Measurements from ENCODE around the gene SPARC.

SPARC gene

DNA sequence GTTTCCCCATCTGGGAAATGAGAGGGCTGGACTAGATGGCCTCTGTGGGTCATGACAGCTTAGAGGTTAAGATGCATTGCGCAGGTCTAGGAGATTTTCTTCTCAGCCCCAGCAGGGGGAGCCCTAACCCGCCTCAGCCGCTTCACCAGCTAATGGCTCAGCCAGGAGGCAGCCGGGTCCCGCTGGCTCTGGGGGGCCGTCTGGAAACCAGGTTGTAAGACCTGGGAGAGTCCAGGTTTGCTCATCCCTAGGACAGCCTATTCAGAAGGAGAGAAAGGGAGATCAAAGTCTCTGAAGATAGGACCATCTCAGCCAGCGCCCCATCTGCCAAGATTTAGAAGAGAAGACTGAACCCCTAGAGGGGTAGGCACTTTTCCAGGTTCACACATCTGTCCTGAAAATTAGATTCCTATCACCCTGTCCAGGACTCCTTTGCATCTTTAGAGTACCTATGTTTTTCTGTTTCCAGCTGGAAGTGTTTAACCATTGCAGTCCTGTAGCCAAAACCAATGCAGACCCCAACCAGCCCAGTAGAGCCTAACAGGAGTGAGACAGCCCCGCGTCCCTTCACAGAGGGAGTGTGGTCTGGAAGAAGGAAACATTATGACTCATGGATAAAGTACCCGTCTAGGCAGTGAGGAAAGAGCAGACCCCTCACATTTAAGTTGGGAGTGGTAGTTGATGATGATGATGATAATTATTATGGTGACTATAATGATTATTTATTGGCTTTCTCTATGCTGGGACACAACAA is 27.5 kb downstream of the SPARC start:
- H3K36me3 ChIP-seq (ENCODE audit: insufficient read depth, low read length): no peaks in the 10 kb centered on the region
- H4K20me1 ChIP-seq (ENCODE audit: insufficient read depth, low read length, poor library complexity, severe bottlenecking): no peaks in the 10 kb centered on the region
- no peak overlapping the region for H3K4me2 ChIP-seq (ENCODE audit: low read depth, low read length, poor library complexity, severe bottlenecking)
- H3K4me3 ChIP-seq (ENCODE audit: low read length, poor library complexity, severe bottlenecking): no peak overlapping the region
- H3K9me3 ChIP-seq (ENCODE audit: insufficient read depth, low read depth, low read length): no peaks in the 10 kb centered on the region
- TF ChIP-seq EZH2phosphoT487 (IDR thresholded peaks at IDR 0.05; ENCODE audit: borderline replicate concordance): no peak
- TF ChIP-seq, protein P1, sequence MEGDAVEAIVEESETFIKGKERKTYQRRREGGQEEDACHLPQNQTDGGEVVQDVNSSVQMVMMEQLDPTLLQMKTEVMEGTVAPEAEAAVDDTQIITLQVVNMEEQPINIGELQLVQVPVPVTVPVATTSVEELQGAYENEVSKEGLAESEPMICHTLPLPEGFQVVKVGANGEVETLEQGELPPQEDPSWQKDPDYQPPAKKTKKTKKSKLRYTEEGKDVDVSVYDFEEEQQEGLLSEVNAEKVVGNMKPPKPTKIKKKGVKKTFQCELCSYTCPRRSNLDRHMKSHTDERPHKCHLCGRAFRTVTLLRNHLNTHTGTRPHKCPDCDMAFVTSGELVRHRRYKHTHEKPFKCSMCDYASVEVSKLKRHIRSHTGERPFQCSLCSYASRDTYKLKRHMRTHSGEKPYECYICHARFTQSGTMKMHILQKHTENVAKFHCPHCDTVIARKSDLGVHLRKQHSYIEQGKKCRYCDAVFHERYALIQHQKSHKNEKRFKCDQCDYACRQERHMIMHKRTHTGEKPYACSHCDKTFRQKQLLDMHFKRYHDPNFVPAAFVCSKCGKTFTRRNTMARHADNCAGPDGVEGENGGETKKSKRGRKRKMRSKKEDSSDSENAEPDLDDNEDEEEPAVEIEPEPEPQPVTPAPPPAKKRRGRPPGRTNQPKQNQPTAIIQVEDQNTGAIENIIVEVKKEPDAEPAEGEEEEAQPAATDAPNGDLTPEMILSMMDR (conservative IDR thresholded peaks at IDR 0.05; ENCODE audit: low read length): peak; percentile 86
- no peaks in the 10 kb centered on the region for H3K27me3 ChIP-seq (ENCODE audit: insufficient read depth, low read length, poor library complexity, severe bottlenecking)
- no peaks in the 10 kb centered on the region for H3F3A ChIP-seq (ENCODE audit: low read depth)
- H3K9me2 ChIP-seq (replicated peaks; ENCODE audit: low read depth, low read length): no peaks in the 10 kb centered on the region
- no peak overlapping the region for H3K9ac ChIP-seq (ENCODE audit: low read depth, low read length, poor library complexity, severe bottlenecking)
- 0 out of 2 replicates have a peak overlapping the region, but pooled peaks have one; percentile 11 for H2AFZ ChIP-seq (ENCODE audit: low read length)
- no peaks in the 10 kb centered on the region for H3K4me1 ChIP-seq (ENCODE audit: insufficient read depth, low read length, poor library complexity, severe bottlenecking)
- H3K79me2 ChIP-seq (ENCODE audit: insufficient read depth, low read length): no peaks in the 10 kb centered on the region

DNA sequence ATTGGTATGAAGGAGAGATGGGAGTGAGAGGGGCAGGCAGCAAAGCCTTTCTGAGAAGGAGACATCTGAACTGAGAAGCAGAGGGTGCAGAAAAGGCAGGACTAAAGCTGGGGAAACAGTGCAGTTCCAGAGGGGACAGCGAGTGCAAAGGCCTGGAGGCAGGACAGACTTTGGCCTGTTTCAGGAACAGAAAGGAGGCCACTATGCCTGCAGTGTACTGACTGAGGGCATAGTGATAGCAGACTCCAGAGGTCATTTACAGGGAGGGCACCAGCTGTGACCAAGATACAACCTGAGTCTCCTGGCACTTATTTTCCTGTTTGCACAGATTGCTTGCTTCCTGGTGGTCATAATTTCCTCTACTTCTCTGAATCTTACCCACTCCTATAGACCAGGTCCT is 29.6 kb downstream of the SPARC start:
- H3K9me2 ChIP-seq (replicated peaks; ENCODE audit: low read depth, low read length): no peaks in the 10 kb centered on the region
- no peaks in the 10 kb centered on the region for H3K79me2 ChIP-seq (ENCODE audit: insufficient read depth, low read length)
- H3K27me3 ChIP-seq (ENCODE audit: insufficient read depth, low read length, poor library complexity, severe bottlenecking): no peaks in the 10 kb centered on the region
- H3K4me2 ChIP-seq (ENCODE audit: low read depth, low read length, poor library complexity, severe bottlenecking): no peak overlapping the region
- H3K4me3 ChIP-seq (ENCODE audit: low read length, poor library complexity, severe bottlenecking): no peak overlapping the region
- no peaks in the 10 kb centered on the region for H3K36me3 ChIP-seq (ENCODE audit: insufficient read depth, low read length)
- H3K9ac ChIP-seq (ENCODE audit: low read depth, low read length, poor library complexity, severe bottlenecking): no peak overlapping the region
- no peak for TF ChIP-seq EZH2phosphoT487 (IDR thresholded peaks at IDR 0.05; ENCODE audit: borderline replicate concordance)
- TF ChIP-seq, protein P1 (conservative IDR thresholded peaks at IDR 0.05; ENCODE audit: low read length): no peak
- peaks cover 3% of the 10 kb centered on the region for H3K4me1 ChIP-seq (ENCODE audit: insufficient read depth, low read length, poor library complexity, severe bottlenecking)
- no peaks in the 10 kb centered on the region for H3F3A ChIP-seq (ENCODE audit: low read depth)
- no peaks in the 10 kb centered on the region for H3K9me3 ChIP-seq (ENCODE audit: insufficient read depth, low read depth, low read length)
- no peak overlapping the region for H2AFZ ChIP-seq (ENCODE audit: low read length)
- no peaks in the 10 kb centered on the region for H4K20me1 ChIP-seq (ENCODE audit: insufficient read depth, low read length, poor library complexity, severe bottlenecking)

DNA sequence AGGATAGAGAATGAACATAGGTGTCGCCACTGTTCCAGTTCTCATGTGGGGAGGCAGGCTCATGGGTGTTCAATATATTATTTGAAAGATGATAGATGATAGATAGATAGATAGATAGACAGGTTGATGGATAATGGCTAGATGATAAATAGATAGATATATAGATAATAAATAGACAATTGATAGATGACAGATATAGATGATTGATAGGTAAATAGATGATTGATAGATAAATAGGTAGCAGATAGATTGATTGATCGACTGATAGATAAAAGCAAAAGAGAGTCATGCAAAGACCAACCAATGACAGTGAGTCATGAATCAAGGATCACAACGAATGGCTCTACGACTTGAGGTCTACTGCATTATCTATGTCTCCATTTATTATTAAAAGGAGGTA is 30.4 kb downstream of the SPARC start:
- TF ChIP-seq EZH2phosphoT487 (IDR thresholded peaks at IDR 0.05; ENCODE audit: borderline replicate concordance): no peak
- TF ChIP-seq, protein P1 (conservative IDR thresholded peaks at IDR 0.05; ENCODE audit: low read length): no peak
- Histone ChIP-seq H4K20me1 (ENCODE audit: insufficient read depth, low read length, poor library complexity, severe bottlenecking) (no peaks in the 10 kb centered on the region), H3K9me3 (ENCODE audit: insufficient read depth, low read depth, low read length) (no peaks in the 10 kb centered on the region), H3K4me1 (ENCODE audit: insufficient read depth, low read length, poor library complexity, severe bottlenecking) (peaks cover 3% of the 10 kb centered on the region), H3K36me3 (ENCODE audit: insufficient read depth, low read length) (no peaks in the 10 kb centered on the region), H3K27me3 (ENCODE audit: insufficient read depth, low read length, poor library complexity, severe bottlenecking) (no peaks in the 10 kb centered on the region), H3K4me2 (ENCODE audit: low read depth, low read length, poor library complexity, severe bottlenecking) (no peak overlapping the region), H3K4me3 (ENCODE audit: low read length, poor library complexity, severe bottlenecking) (no peak overlapping the region), H3K9me2 (replicated peaks; ENCODE audit: low read depth, low read length) (no peaks in the 10 kb centered on the region), H3F3A (ENCODE audit: low read depth) (no peaks in the 10 kb centered on the region), H2AFZ (ENCODE audit: low read length) (no peak overlapping the region), H3K9ac (ENCODE audit: low read depth, low read length, poor library complexity, severe bottlenecking) (no peak overlapping the region), H3K79me2 (ENCODE audit: insufficient read depth, low read length) (no peaks in the 10 kb centered on the region)

Data from Loucy (cell line).